ENCODE measurements around the gene USP24.

GRCh38 chr1:55233145-55233777 lies 18.1 kb upstream of the USP24 start:
- TF ChIP-seq CTCF (IDR thresholded peaks at IDR 0.05; ENCODE audit: low read depth, low read length) (no peak), EZH2phosphoT487 (IDR thresholded peaks at IDR 0.05; ENCODE audit: low read depth) (no peak)
